OCI-LY3 (cell line): Measurements from ENCODE around the gene CCDC183.

ENCODE experiments used
- CTCF ChIP-seq: fragments of 200-600, 300-600 bp; sonication (generic); IDR thresholded peaks from 2 replicates; pipeline ENCODE4 v1.5.1; 2014; ENCODE audit warnings: antibody characterized with exemption, low read length, low read depth
- EZH2phosphoT487 ChIP-seq: fragments of 200-600 bp; shearing (Covaris generic); IDR thresholded peaks from 2 replicates; pipeline ENCODE4 v1.6.1; 2018; ENCODE audit warnings: antibody characterized with exemption, mixed run types, low read depth

- TF ChIP-seq CTCF, result no peak
- TF ChIP-seq EZH2phosphoT487, result no peak
Observed at GRCh38 chr9:136825295-136826187, 29.4 kb downstream of the CCDC183 start.
